SJCRH30 (cell line): ENCODE results near the gene SLC6A5. TPM values are rescaled to one million over a fixed set of nuclear protein-coding genes. Genes with fewer than 3 reads are reported as not detected.

Experiments
- DNase-seq, 2 experiments: peaks; one replicate each; pipeline ENCODE4 v3.0.0-alpha.2; 2015 to 2020
- H3K27ac ChIP-seq: fragments of 250-450 bp; sonication (Bioruptor Pico); 2 replicates; pipeline ENCODE4 v1.5.1; 2020; ENCODE audit warnings: mild to moderate bottlenecking, moderate library complexity
- H3K27me3 ChIP-seq: fragments of 250-450 bp; sonication (Bioruptor Pico); 2 replicates; pipeline ENCODE4 v1.5.1; 2020; ENCODE audit warnings: mild to moderate bottlenecking, moderate library complexity
- H3K36me3 ChIP-seq: fragments of 250-450 bp; sonication (Bioruptor Pico); 2 replicates; pipeline ENCODE4 v1.5.1; 2020; ENCODE audit warnings: mild to moderate bottlenecking, moderate library complexity
- H3K4me1 ChIP-seq: fragments of 250-450 bp; sonication (Bioruptor Pico); 2 replicates; pipeline ENCODE4 v1.5.1; 2020; ENCODE audit warnings: mild to moderate bottlenecking, moderate library complexity
- H3K4me3 ChIP-seq: fragments of 250-450 bp; sonication (Bioruptor Pico); 2 replicates; pipeline ENCODE4 v1.5.1; 2020; ENCODE audit warnings: mild to moderate bottlenecking, moderate library complexity
- H3K9me3 ChIP-seq: fragments of 250-450 bp; sonication (Bioruptor Pico); replicated peaks from 2 replicates; pipeline ENCODE4 v1.5.1; 2020; ENCODE audit warnings: mild to moderate bottlenecking, moderate library complexity
- total RNA-seq: library from RNA; depleted of rRNA; stranded (reverse); fragments of >200 nt; shearing (Covaris generic); gene quantifications from 2 replicates; pipeline ENCODE4 v1.2.3, GENCODE V29; 2014

SLC6A5 gene
- total RNA-seq, 1 experiment from 2014 or later = not detected

- DNase-seq = no peak
- Histone ChIP-seq H3K4me1 (no peaks in the 10 kb centered on the region), H3K4me3 (no peak overlapping the region), H3K27ac (no peak overlapping the region), H3K9me3 (no peaks in the 10 kb centered on the region), H3K27me3 (no peaks in the 10 kb centered on the region), H3K36me3 (no peaks in the 10 kb centered on the region)
Measured at GRCh38 chr11:20584093-20584774, 15.2 kb upstream of the SLC6A5 start.

GRCh38 chr11:20589796-20590195, 9.6 kb upstream of the SLC6A5 start:
- Histone ChIP-seq H3K9me3 (no peaks in the 10 kb centered on the region), H3K36me3 (no peaks in the 10 kb centered on the region), H3K27ac (no peak overlapping the region), H3K4me3 (no peak overlapping the region), H3K27me3 (peaks cover 6% of the 10 kb centered on the region; the same call in 1 of the 2 replicates), H3K4me1 (no peaks in the 10 kb centered on the region)
- DNase-seq = no peak

GRCh38 chr11:20590381-20590780, 9.0 kb upstream of the SLC6A5 start:
- H3K9me3 ChIP-seq = no peaks in the 10 kb centered on the region
- H3K4me1 ChIP-seq = no peaks in the 10 kb centered on the region
- peaks cover 6% of the 10 kb centered on the region; the same call in 1 of the 2 replicates for H3K27me3 ChIP-seq
- no peaks in the 10 kb centered on the region for H3K36me3 ChIP-seq
- no peak overlapping the region for H3K4me3 ChIP-seq
- no peak overlapping the region for H3K27ac ChIP-seq
- no peak for DNase-seq

DNA sequence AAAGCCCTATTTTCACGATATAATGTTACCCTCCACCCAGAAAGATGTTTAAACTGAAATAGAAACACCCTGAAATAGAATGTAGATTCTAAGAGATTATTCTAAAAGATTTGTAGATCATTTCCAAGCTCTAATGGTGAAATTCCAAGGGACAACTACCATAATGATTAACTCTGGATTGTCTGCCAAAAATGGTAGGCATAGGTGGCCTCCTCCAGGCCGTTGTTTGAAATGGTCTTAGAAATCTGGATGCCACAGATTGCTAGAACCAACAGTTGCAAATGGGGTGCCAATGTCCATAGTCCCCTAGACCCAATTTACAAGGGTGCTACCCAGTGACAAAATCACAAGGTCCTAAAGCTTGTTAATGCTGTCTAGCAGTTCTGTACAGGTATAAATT, 6.7 kb upstream of the SLC6A5 start:
- H3K27me3 ChIP-seq = peaks cover 6% of the 10 kb centered on the region; the same call in 1 of the 2 replicates
- no peak overlapping the region for H3K27ac ChIP-seq
- no peaks in the 10 kb centered on the region for H3K36me3 ChIP-seq
- H3K4me3 ChIP-seq = no peak overlapping the region
- H3K4me1 ChIP-seq = no peaks in the 10 kb centered on the region
- H3K9me3 ChIP-seq = no peaks in the 10 kb centered on the region
- DNase-seq = no peak

- no peaks in the 10 kb centered on the region for H3K4me1 ChIP-seq
- H3K4me3 ChIP-seq = no peak overlapping the region
- no peaks in the 10 kb centered on the region for H3K9me3 ChIP-seq
- no peak for DNase-seq
- no peaks in the 10 kb centered on the region for H3K36me3 ChIP-seq
- H3K27me3 ChIP-seq = peaks cover 6% of the 10 kb centered on the region; the same call in 1 of the 2 replicates
- no peak overlapping the region for H3K27ac ChIP-seq
Measured at GRCh38 chr11:20594274-20595061, 4.9 kb upstream of the SLC6A5 start.

DNA sequence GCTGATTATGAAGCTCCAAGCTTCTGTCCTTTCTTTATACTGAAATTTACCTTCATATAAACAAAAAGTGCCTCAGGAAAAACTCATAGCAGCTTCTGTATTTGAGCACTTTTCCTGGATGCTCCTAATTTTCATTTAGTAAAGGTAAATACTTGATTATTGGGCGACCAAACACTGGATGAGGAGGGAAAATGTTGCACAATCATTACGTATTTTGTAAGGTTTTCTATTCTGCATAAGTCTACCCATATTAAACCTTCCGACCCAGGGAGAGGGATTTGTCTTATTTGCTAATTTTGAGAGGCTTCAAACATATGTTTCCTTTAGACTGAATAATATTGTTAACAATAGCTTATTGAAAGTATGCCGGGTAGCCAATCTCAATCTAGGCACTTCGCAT, 4.3 kb upstream of the SLC6A5 start:
- Histone ChIP-seq H3K4me1 (no peaks in the 10 kb centered on the region), H3K36me3 (no peaks in the 10 kb centered on the region), H3K27me3 (peaks cover 6% of the 10 kb centered on the region; the same call in 1 of the 2 replicates), H3K27ac (no peak overlapping the region), H3K4me3 (no peak overlapping the region), H3K9me3 (no peaks in the 10 kb centered on the region)
- no peak for DNase-seq

GRCh38 chr11:20596205-20597153, 2.9 kb upstream of the SLC6A5 start:
- Histone ChIP-seq H3K4me1 (no peaks in the 10 kb centered on the region), H3K27me3 (peaks cover 6% of the 10 kb centered on the region; the same call in 1 of the 2 replicates), H3K36me3 (no peaks in the 10 kb centered on the region), H3K4me3 (no peak overlapping the region), H3K27ac (no peak overlapping the region), H3K9me3 (no peaks in the 10 kb centered on the region)
- DNase-seq = no peak

- Histone ChIP-seq H3K36me3 (no peaks in the 10 kb centered on the region), H3K27me3 (peaks cover 6% of the 10 kb centered on the region; the same call in 1 of the 2 replicates), H3K27ac (no peak overlapping the region), H3K9me3 (no peaks in the 10 kb centered on the region), H3K4me3 (no peak overlapping the region), H3K4me1 (no peaks in the 10 kb centered on the region)
- DNase-seq = no peak
Measured at GRCh38 chr11:20597154-20597679, 2.2 kb upstream of the SLC6A5 start.

DNA sequence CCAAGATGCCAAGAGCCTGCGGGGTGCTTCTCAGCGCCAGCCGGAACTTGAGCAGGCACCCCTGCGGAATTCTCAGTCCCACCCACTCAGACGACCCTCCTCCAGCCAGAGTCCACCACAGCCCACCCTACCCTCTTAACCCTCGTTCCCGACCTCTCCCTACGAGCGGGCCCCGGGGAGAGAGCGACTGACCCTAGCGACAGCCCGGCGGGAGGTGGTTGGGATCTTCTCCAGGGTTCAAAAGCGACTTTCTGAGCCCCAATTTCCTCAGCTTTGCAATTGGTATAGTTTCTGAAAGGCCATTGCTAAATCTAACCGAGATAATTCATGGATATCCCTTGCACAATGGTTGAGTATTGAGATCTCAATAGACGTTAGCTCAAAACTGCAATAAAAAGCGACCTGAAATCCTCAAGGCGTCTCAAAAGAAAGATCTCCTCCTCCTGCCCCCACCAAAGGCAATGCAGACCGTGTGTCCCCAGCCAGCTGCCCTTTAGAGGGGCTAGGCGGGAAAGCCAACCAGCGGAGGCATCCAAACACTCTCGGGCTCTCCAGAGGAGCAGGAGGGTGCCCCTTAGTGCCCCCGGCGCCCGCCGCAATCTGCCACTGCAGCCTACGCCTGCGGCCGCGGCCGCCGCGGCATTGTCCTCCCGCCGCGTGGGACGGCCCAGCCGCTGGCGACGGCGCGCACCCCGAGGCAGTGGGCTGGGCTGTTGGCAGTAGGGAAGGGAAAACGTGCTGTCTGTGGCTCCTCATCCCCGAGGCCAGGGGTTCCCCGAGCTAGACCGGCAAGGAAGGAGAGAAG, 1.5 kb upstream of the SLC6A5 start:
- DNase-seq = no peak
- Histone ChIP-seq H3K27ac (no peak overlapping the region), H3K4me1 (no peaks in the 10 kb centered on the region), H3K36me3 (no peaks in the 10 kb centered on the region), H3K27me3 (peaks cover 6% of the 10 kb centered on the region; the same call in 1 of the 2 replicates), H3K4me3 (no peak overlapping the region), H3K9me3 (no peaks in the 10 kb centered on the region)

- Histone ChIP-seq H3K27me3 (peaks cover 9% of the 10 kb centered on the region; the same call in 1 of the 2 replicates), H3K36me3 (no peaks in the 10 kb centered on the region), H3K9me3 (no peaks in the 10 kb centered on the region), H3K27ac (no peak overlapping the region), H3K4me1 (no peaks in the 10 kb centered on the region), H3K4me3 (no peak overlapping the region)
- no peak for DNase-seq
Measured at GRCh38 chr11:20598492-20598891, 916 bp upstream of the SLC6A5 start.

- H3K4me1 ChIP-seq = no peaks in the 10 kb centered on the region
- H3K27ac ChIP-seq = no peak overlapping the region
- no peak overlapping the region for H3K4me3 ChIP-seq
- H3K36me3 ChIP-seq = no peaks in the 10 kb centered on the region
- H3K9me3 ChIP-seq = no peaks in the 10 kb centered on the region
- DNase-seq = no peak
- H3K27me3 ChIP-seq = 0 out of 2 replicates have a peak, but pooled peaks cover 3% of the 10 kb centered on the region
Measured at GRCh38 chr11:20600020-20600346, 575 bp downstream of the SLC6A5 start.

DNA sequence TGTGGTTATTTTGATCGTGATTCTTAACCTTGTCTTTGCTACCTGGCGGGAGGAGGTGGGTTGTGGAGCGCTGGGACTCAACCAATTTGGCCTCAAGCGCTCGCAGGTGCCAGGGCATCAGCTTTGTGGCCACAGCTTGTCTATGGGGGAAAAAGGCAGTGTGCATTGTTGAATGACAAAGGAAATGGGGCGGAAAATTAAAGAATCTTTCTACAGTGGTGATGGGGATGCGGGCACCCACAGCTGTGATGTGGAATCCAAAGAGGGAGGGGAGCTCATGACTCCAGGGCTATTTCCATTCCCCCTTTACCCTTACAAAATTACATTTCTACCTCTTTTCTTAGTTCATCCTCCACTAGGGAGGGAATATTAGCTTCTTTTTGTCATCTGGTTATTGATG, 1.1 kb downstream of the SLC6A5 start:
- DNase-seq = no peak
- Histone ChIP-seq H3K4me1 (no peaks in the 10 kb centered on the region), H3K36me3 (no peaks in the 10 kb centered on the region), H3K9me3 (no peaks in the 10 kb centered on the region), H3K27me3 (0 out of 2 replicates have a peak, but pooled peaks cover 3% of the 10 kb centered on the region), H3K27ac (no peak overlapping the region), H3K4me3 (no peak overlapping the region)

- no peaks in the 10 kb centered on the region for H3K4me1 ChIP-seq
- no peak overlapping the region for H3K27ac ChIP-seq
- no peaks in the 10 kb centered on the region for H3K9me3 ChIP-seq
- no peak overlapping the region for H3K4me3 ChIP-seq
- no peaks in the 10 kb centered on the region for H3K36me3 ChIP-seq
- H3K27me3 ChIP-seq = 0 out of 2 replicates have a peak, but pooled peaks cover 3% of the 10 kb centered on the region
- no peak for DNase-seq
Measured at GRCh38 chr11:20601221-20601914, 2.0 kb downstream of the SLC6A5 start.
